ENCODE data around the gene MAS1.
"Not testable (repeated sequence)": the region's sequence is repeated elsewhere in the genome, so short reads cannot be mapped to it uniquely, and the experiment has no call there.

GRCh38 chr6:159849851-159850250, 40.9 kb upstream of the MAS1 start:
- not testable (repeated sequence) for TF ChIP-seq POLR2AphosphoS5 (IDR thresholded peaks at IDR 0.05; ENCODE audit: borderline replicate concordance, low read depth, low read length); EZH2 (IDR thresholded peaks at IDR 0.05); FOXP2 (optimal IDR thresholded peaks at IDR 0.05; ENCODE audit: control extremely low read depth, extremely low read length, insufficient read depth)

Data from SK-N-MC (cell line).